Measurements from ENCODE around the gene CACTIN.
"Not testable (repeated sequence)": the region's sequence is repeated elsewhere in the genome, so short reads cannot be mapped to it uniquely, and the experiment has no call there.

CACTIN gene

GRCh38 chr19:3626473-3627350 lies at the start of gene CACTIN:
Gene CACTIN (minus strand): TSS chr19:3626790. CDS start chr19:3626762, 28 bp downstream.
- peak; percentile 99 for DNase-seq

GRCh38 chr19:3674784-3675543 lies 48.4 kb upstream of the CACTIN start:
- no peak for DNase-seq

- no peak for DNase-seq
Observed at GRCh38 chr19:3673506-3674439, 47.2 kb upstream of the CACTIN start.

GRCh38 chr19:3672993-3673392 lies 46.4 kb upstream of the CACTIN start:
- DNase-seq: no peak

GRCh38 chr19:3672575-3672948 lies 46.0 kb upstream of the CACTIN start:
- no peak for DNase-seq

- no peak for DNase-seq
Observed at GRCh38 chr19:3671680-3672574, 45.3 kb upstream of the CACTIN start.

GRCh38 chr19:3670796-3671679 lies 44.4 kb upstream of the CACTIN start:
- DNase-seq: peak; percentile 29

- no peak for DNase-seq
Observed at GRCh38 chr19:3669947-3670795, 43.6 kb upstream of the CACTIN start.

GRCh38 chr19:3669082-3669946 lies 42.7 kb upstream of the CACTIN start:
- no peak for DNase-seq

GRCh38 chr19:3668331-3669081 lies 41.9 kb upstream of the CACTIN start:
- DNase-seq: no peak

GRCh38 chr19:3667766-3668165 lies 41.2 kb upstream of the CACTIN start:
- no peak for DNase-seq

GRCh38 chr19:3667037-3667638 lies 40.5 kb upstream of the CACTIN start:
- DNase-seq: no peak

GRCh38 chr19:3666545-3666856 lies 39.9 kb upstream of the CACTIN start:
- not testable (repeated sequence) for DNase-seq

GRCh38 chr19:3665681-3666544 lies 39.3 kb upstream of the CACTIN start:
- peak; percentile 84 for DNase-seq

GRCh38 chr19:3664879-3665642 lies 38.5 kb upstream of the CACTIN start:
- no peak for DNase-seq

GRCh38 chr19:3663838-3664237 lies 37.2 kb upstream of the CACTIN start:
- DNase-seq: no peak
